A673 (cell line): ENCODE measurements around the gene MEG3. TPM values are rescaled to one million over a fixed set of nuclear protein-coding genes. Genes with fewer than 3 reads are reported as not detected.

Source experiments
- BruUV-seq: library from RNA; stranded (reverse); fragments of 400-500 nt; replicated peaks from 2 replicates; lab custom pipeline; 2021; lab: Mats Ljungman, UMichigan
- CTCF ChIA-PET: fragments of 300-600 bp; sonication (Branson Sonifier 250); formaldehyde crosslinking; loops from one replicate; lab custom pipeline; 2022; ENCODE audit warnings: antibody characterized with exemption; lab: Charles Lee
- POLR2A ChIA-PET: fragments of 300-600 bp; sonication (Branson Sonifier 250); formaldehyde crosslinking; loops from one replicate; lab custom pipeline; 2022; ENCODE audit warnings: antibody characterized with exemption; ENCODE audit not compliant: low non-redundant PET; lab: Charles Lee
- DNase-seq: peaks from one replicate; pipeline ENCODE4 v3.0.0-alpha.2; 2015; ENCODE audit warnings: low spot score
- H3K27ac ChIP-seq: fragments of 200-600 bp; sonication (generic); 2 replicates; pipeline ENCODE4 v1.5.1; 2016; ENCODE audit warnings: mixed run types, low read depth, mild to moderate bottlenecking, mixed read lengths, antibody characterized with exemption, low read length; ENCODE audit not compliant: poor library complexity, severe bottlenecking
- H3K27me3 ChIP-seq: fragments of 200-600 bp; sonication (generic); replicated peaks from 2 replicates; pipeline ENCODE4 v1.6.1; 2017; ENCODE audit warnings: mixed run types, low read depth, mild to moderate bottlenecking, mixed read lengths, antibody characterized with exemption, low read length; ENCODE audit not compliant: insufficient read depth, poor library complexity
- H3K36me3 ChIP-seq: fragments of 200-600 bp; sonication (generic); 2 replicates; pipeline ENCODE4 v1.6.1; 2016; ENCODE audit warnings: mixed run types, mild to moderate bottlenecking, mixed read lengths, antibody characterized with exemption, low read length; ENCODE audit not compliant: insufficient read depth, poor library complexity, severe bottlenecking
- H3K4me1 ChIP-seq: fragments of 200-600 bp; sonication (generic); 2 replicates; pipeline ENCODE4 v1.6.1; 2017; ENCODE audit warnings: mixed run types, mild to moderate bottlenecking, mixed read lengths, antibody characterized with exemption, low read length; ENCODE audit not compliant: insufficient read depth, poor library complexity, severe bottlenecking
- H3K4me3 ChIP-seq: fragments of 200-600 bp; sonication (generic); 2 replicates; pipeline ENCODE4 v1.5.1; 2016; ENCODE audit warnings: low read depth, mixed run types, mild to moderate bottlenecking, mixed read lengths, low read length; ENCODE audit not compliant: poor library complexity, severe bottlenecking
- H3K9me3 ChIP-seq: fragments of 200-600 bp; sonication (generic); 2 replicates; pipeline ENCODE4 v1.6.1; 2016; ENCODE audit warnings: mixed run types, low read depth, mild to moderate bottlenecking, mixed read lengths, antibody characterized with exemption, low read length; ENCODE audit not compliant: poor library complexity, severe bottlenecking
- EZH2 ChIP-seq: fragments of 200-600 bp; sonication (generic); IDR thresholded peaks from 2 replicates; pipeline ENCODE4 v1.6.1; 2017; ENCODE audit warnings: borderline replicate concordance, low read depth, mild to moderate bottlenecking, mixed read lengths, antibody characterized with exemption, low read length; ENCODE audit not compliant: poor library complexity, severe bottlenecking
- intact Hi-C: fragments of 100-400 bp; cut with micrococcal nuclease; formaldehyde crosslinking; loops from one replicate; pipeline ENCODE4 v1.10.0; 2022; ENCODE audit not compliant: unreplicated experiment
- total RNA-seq: library from RNA; stranded (reverse); gene quantifications from 2 replicates; pipeline ENCODE4 v1.2.3, GENCODE V29; 2021
- TF ChIP-seq, protein P1 (sequence below): fragments of 300-800, 200-600 bp; sonication (generic); conservative IDR thresholded peaks from 2 replicates; pipeline ENCODE4 v1.5.1; 2017; ENCODE audit warnings: low read depth, mild to moderate bottlenecking, antibody characterized with exemption, low read length, moderate library complexity, mixed read lengths

The MEG3 gene
- total RNA-seq, 1 experiment from 2014 or later: 58.7 TPM

DNA sequence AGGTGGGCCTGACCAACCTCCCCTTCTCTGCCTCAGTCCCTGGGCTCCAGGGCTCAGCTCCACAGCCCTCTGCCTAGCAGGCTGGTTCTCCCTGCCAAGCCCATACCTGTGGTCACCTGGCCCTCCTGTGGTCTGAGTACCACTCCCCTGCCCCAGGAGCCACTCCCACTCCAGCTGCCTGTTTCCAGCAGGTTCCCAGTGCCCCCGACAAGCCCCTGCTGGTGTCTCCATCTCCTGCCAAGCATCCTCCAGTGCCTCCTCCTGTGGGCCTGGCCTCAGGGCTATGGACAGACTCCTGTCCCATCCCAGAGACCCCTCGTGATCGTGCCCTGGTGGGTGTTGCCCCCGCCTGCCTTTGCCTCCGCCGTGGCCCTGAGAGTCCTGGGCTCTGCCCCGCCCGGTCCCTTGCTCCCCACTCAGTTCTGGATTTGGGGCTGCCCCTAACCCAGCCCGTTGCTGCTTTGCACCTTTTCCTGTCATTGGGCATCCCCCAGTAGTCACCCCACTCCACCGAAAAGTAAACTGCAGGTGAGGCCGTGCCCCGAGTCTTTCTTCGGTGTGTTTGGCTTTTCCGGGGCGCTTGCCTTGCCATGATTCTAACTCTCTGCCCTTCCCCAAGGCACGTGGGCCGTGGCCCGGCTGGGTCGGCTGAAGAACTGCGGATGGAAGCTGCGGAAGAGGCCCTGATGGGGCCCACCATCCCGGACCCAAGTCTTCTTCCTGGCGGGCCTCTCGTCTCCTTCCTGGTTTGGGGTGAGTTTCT, 9.8 kb downstream of the MEG3 start:
- no TSS peak for BruUV-seq
- ChIA-PET CTCF (no interaction called here), POLR2A (no interaction called here)
- H3K27ac ChIP-seq: no peak overlapping the region
- H3K4me3 ChIP-seq: no peak overlapping the region
- intact Hi-C loops: no loop called here
- peaks cover 2% of the 10 kb centered on the region for H3K36me3 ChIP-seq
- no peaks in the 10 kb centered on the region for H3K27me3 ChIP-seq
- no peaks in the 10 kb centered on the region for H3K9me3 ChIP-seq
- DNase-seq: no peak
- H3K4me1 ChIP-seq: peaks cover 7% of the 10 kb centered on the region
- TF ChIP-seq, protein P1, sequence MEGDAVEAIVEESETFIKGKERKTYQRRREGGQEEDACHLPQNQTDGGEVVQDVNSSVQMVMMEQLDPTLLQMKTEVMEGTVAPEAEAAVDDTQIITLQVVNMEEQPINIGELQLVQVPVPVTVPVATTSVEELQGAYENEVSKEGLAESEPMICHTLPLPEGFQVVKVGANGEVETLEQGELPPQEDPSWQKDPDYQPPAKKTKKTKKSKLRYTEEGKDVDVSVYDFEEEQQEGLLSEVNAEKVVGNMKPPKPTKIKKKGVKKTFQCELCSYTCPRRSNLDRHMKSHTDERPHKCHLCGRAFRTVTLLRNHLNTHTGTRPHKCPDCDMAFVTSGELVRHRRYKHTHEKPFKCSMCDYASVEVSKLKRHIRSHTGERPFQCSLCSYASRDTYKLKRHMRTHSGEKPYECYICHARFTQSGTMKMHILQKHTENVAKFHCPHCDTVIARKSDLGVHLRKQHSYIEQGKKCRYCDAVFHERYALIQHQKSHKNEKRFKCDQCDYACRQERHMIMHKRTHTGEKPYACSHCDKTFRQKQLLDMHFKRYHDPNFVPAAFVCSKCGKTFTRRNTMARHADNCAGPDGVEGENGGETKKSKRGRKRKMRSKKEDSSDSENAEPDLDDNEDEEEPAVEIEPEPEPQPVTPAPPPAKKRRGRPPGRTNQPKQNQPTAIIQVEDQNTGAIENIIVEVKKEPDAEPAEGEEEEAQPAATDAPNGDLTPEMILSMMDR: no peak
- TF ChIP-seq EZH2: no peak

DNA sequence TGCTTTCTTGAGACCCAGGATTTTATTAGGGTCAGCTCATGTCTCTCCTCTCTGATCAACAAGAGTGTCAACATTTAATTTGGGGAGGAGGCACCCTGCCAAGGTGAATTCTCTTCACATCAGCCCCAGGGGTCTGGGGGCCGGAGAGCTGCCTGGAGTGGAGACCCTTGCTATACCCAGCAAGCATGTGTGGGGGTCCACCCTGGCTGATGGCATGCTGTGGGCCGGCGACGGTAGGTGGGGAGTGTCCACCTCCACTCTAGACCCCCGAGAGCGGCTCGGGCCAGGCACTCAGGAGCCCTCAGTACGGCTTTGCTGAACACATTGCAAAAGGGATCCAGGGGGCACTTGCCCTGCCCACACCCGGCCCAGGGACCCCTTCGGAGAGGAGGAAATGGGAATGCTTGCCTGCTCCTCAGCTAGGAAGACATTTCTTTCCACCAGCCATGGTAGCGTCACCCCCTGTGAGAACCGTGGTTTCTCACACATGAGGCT, 10.4 kb downstream of the MEG3 start:
- Histone ChIP-seq H3K9me3 (no peaks in the 10 kb centered on the region), H3K27me3 (no peaks in the 10 kb centered on the region), H3K36me3 (peaks cover 2% of the 10 kb centered on the region), H3K4me3 (no peak overlapping the region), H3K4me1 (peaks cover under 1% of the 10 kb centered on the region), H3K27ac (no peak overlapping the region)
- intact Hi-C loops: no loop called here
- no peak for DNase-seq
- TF ChIP-seq, protein P1: no peak
- no peak for TF ChIP-seq EZH2
- no TSS peak for BruUV-seq
- POLR2A ChIA-PET: no interaction called here
- CTCF ChIA-PET: no interaction called here

DNA sequence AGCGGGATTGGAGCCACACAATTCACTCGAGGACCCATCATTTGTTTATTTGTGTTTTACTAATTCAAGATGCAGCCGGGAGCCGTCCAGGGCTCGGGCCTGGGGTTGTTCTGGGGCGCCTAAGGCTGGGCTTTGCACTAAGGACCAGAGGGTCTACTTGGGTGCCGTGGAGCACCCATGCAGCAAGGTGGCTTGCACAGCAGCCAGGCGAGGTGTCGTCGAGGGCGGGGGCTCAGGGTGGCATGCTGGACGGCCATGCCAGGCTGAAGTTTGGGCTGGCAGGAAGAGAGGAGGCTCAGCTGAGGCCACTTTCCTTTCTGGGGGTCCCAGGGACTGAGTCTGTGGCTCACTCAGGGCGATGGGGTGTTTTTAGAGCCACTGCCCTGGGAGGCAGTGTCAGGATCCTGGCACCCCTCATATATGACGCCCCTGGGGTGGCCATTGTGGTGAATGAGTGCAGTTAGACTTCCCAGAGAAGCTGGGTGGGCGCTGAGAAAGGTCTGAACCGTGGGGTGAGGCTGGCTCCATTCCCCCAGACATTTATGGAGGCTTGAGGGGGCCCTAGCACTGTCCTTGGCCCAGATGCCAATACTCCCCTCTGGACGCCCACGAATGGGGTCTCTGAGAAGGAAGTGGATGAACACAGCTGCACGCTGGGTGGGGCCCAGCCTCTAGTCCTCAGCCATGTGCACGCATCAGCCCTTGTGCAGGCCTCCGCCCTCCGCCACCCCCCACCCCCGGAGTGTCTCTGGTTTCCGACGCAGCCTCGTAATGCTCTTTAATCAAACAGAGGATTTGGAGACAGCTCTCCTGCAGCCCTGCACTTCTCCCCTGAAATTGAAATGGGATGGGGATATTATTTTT, 11.3 kb downstream of the MEG3 start:
- DNase-seq: no peak
- ChIA-PET POLR2A (no interaction called here), CTCF (no interaction called here)
- Histone ChIP-seq H3K9me3 (no peaks in the 10 kb centered on the region), H3K4me1 (no peaks in the 10 kb centered on the region), H3K27ac (no peak overlapping the region), H3K4me3 (no peak overlapping the region), H3K36me3 (no peaks in the 10 kb centered on the region), H3K27me3 (no peaks in the 10 kb centered on the region)
- TF ChIP-seq, protein P1: no peak
- TF ChIP-seq EZH2: no peak
- BruUV-seq: no TSS peak
- intact Hi-C loops: no loop called here
